HG03457 (cell line): ENCODE results near the gene PNPLA5.
"Not testable (repeated sequence)": the region's sequence is repeated elsewhere in the genome, so short reads cannot be mapped to it uniquely, and the experiment has no call there.

Experiments
- ATAC-seq: cut with Tn5 transposase; IDR thresholded peaks from one replicate; pipeline ENCODE4 v1.9.1; 2021; ENCODE audit warnings: moderate number of reproducible peaks; ENCODE audit not compliant: unreplicated experiment

PNPLA5 gene

GRCh38 chr22:43891360-43892182, at the start of gene PNPLA5:
TSS of gene PNPLA5 (minus strand) at chr22:43892013. CDS start at chr22:43891880, 133 bp downstream.
- ATAC-seq = no peak

GRCh38 chr22:43941449-43941848, 49.6 kb upstream of the PNPLA5 start:
- no peak for ATAC-seq

DNA sequence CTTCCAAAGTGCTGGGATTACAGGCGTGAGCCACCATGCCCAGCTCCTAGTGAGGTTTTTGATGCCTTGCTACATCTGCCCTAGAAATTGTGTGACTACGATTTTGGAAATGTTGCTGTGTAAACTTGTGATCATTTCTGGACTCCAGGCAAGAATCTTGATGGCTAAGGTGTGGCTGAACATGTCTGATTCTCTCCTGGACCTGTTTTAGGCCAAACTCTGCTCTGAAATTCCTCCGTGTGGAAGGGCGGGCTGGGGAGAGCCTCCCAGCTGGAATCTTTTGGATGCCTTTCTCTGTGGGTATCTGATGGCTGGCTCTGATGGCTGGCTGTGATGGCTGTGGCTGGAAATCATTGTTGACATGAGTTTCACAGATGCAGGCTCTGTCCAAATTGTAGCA, 40.0 kb upstream of the PNPLA5 start:
- ATAC-seq = no peak

- no peak for ATAC-seq
These were observed 37.1 kb upstream of the PNPLA5 start for GRCh38 chr22:43928908-43929307.

- ATAC-seq = no peak
These were observed 36.7 kb upstream of the PNPLA5 start for GRCh38 chr22:43928468-43928867.

- no peak for ATAC-seq
These were observed 34.5 kb upstream of the PNPLA5 start for GRCh38 chr22:43926349-43926710.

- ATAC-seq = no peak
These were observed 33.9 kb upstream of the PNPLA5 start for GRCh38 chr22:43925433-43926348.

- ATAC-seq = no peak
These were observed 33.1 kb upstream of the PNPLA5 start for GRCh38 chr22:43924877-43925276.

GRCh38 chr22:43923631-43924464, 32.0 kb upstream of the PNPLA5 start, which contains the start of gene PNPLA3:
TSS of gene PNPLA3 (plus strand) at chr22:43923805. CDS start at chr22:43923912, 107 bp downstream.
- no peak for ATAC-seq

DNA sequence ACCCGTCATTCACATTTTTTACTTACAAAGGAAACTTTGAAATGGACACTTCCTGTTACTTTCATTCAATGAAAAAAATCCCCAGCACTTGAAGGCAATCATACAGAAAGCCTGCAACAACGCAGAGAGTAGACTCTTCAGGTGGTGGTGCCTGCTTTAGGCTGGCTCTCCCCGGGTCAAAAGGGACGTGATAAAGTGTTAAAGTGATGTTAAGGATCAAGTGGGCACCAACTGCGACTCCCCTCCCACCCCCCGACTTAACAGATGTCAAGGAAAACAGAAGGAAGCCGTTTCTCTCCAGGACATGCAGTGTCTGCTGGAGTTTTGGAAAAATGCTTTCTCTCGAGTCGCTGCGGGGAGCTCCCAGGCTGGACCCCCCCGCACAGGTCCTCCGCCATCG, 31.4 kb upstream of the PNPLA5 start:
- no peak for ATAC-seq

- no peak for ATAC-seq
These were observed 30.3 kb upstream of the PNPLA5 start for GRCh38 chr22:43922123-43922522.

GRCh38 chr22:43921370-43921769, 29.6 kb upstream of the PNPLA5 start:
- no peak for ATAC-seq

DNA sequence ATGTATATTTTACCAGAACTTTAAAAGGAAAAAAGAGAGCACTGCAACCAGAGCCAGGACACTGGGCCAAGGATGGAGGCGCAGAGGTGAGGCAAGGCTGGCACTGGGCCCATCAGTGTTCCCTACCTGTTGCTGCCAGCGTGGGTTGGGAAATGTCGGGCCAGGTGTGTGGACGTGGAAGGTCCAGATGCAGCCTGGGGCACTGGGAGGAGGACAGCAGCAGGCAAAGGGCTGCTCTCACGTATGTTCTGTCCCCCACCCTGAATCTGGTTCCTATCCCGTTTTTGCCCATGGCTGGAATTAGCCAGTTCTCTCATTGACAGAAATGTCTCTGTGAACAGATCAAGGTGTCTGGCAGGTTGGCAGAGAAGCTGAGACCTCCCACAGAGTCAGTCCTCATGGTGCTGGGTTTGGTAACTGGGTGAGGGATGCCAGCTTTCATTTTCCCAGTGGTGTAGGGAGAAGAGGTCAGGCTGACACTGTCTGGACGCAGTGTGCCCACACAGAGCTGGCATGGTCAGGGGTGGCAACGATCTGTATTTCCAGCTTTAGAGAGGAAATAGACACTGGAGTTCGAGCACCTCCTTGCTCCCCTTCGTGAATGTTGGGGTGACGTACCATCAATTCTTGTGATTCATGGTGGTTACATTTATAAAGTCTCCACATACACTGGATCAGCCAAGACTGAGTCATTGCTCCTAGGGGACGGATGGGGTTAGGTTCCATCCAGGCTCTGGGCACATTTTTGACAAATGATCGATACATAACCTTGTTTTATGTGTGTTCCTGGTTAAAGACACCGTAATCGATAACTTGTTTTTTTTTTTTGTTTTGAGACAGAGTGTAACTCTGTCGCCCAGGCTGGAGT, 27.5 kb upstream of the PNPLA5 start:
- ATAC-seq = no peak

GRCh38 chr22:43917521-43917920, 25.7 kb upstream of the PNPLA5 start:
- ATAC-seq = no peak

GRCh38 chr22:43911351-43911750, 19.5 kb upstream of the PNPLA5 start:
- ATAC-seq = no peak

DNA sequence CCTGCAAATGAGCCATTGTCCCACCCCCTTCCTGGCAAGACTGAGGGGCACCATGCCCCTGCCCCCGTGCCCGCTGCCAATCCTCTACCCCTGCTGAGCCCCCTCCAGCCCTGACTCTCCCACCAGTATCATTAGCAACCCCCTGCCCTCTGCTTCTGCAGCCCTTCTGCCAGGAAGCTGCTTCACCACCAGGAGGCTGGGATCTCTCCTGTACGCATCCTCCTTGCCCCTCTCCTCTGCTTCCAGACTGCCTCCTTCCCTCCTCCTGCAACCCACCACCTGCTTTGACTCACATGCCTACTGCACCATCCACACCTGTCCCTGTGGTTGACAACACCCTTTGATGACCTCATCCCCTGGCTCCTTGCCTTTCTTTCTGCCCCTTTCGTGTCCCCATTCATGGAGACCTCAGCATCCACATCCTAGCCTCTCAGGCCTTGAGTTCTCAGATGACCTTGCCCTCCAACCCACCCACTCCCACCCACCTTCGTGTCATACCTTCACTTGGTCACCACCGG, 18.4 kb upstream of the PNPLA5 start:
- no peak for ATAC-seq

- ATAC-seq = no peak
These were observed 17.9 kb upstream of the PNPLA5 start for GRCh38 chr22:43909708-43910107.

DNA sequence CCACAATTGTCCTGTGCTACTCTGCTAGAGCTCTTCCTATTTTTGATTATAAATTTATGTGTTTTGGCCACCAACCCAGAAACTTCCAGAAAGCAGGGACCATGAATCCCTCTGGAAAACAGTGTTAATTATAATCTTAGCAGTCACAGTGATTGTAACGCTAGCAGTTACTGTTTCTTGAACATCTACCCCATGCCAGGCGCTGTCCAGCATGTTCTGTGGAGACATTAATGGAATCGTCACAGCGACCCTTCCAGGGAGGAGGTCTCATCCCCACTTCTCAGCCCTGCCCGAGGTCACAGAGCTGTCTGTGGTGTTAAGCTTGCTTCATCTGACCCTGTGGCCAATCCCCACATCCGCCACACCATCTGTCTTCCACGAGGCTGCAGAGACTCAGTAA, 13.9 kb upstream of the PNPLA5 start:
- no peak for ATAC-seq

- ATAC-seq = not testable (repeated sequence)
These were observed 12.6 kb upstream of the PNPLA5 start for GRCh38 chr22:43904412-43904811.

- ATAC-seq = not testable (repeated sequence)
These were observed 11.2 kb upstream of the PNPLA5 start for GRCh38 chr22:43903033-43903432.
